GM21423 (cell line): ENCODE measurements around the gene SETBP1.

Experiments
- ATAC-seq: cut with Tn5 transposase; IDR thresholded peaks from one replicate; pipeline ENCODE4 v1.9.1; 2021; ENCODE audit warnings: mild to moderate bottlenecking, moderate library complexity; ENCODE audit not compliant: unreplicated experiment

SETBP1 gene

DNA sequence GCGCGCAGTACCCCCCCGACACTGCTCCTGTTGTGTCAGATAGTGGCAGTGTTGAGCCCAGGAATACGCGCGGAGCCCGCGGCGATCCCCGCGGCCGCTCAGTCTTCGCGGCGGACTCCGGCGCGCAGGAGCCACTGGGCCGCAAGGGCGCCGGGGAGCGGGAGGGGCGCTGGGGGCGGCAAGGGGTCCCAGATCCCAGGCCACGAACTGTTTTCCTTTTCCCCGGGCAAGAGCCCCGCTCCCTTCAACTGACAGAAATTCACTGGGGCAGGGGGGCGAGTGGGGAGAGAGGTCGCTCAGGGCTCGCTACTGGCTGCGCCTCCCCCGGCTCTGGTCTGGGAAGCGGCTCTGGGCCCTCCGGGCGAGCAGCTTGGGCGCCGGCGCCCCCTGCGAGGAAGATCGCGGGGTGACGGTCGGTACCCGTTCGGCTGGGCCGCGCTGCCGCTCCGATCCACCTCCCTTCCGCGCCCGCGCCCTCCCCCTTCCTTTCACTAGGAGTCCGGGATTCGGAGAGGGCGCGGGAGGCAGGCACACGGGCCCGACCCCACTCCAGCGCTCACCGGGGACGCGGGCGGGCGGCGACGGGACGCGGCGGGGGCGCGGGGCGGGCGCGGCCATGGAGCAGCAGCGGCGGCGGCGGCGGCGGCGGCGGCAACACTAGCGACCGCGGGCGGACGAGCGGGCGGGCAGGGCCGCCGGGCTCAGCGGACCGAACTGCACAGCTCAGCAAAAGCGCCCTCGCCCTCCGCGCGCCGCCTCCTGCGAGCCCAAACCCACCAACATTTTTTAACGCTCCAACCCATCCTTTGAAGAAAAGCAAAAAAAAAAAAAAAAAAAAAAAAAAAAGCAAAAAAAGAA lies 1.4 kb upstream of the SETBP1 start:
- peak; percentile 90 for ATAC-seq

DNA sequence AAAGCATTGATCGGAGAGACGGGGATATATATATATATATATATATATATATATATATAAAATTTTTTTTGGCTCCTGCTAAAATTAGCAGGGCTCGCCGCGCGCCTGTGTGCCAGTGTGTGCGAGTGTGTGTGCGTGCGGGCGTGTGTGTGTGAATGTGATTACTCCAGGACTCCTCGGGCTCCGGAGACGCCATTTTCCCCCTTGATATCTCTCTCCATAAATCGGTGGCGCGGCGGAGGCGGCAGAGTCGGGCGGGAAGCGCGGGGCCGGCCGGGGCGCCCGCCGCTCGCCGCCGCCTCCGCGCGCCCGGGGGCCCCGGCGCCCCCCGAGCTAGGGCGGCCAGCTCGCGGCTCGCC lies 795 bp upstream of the SETBP1 start:
- no peak for ATAC-seq

DNA sequence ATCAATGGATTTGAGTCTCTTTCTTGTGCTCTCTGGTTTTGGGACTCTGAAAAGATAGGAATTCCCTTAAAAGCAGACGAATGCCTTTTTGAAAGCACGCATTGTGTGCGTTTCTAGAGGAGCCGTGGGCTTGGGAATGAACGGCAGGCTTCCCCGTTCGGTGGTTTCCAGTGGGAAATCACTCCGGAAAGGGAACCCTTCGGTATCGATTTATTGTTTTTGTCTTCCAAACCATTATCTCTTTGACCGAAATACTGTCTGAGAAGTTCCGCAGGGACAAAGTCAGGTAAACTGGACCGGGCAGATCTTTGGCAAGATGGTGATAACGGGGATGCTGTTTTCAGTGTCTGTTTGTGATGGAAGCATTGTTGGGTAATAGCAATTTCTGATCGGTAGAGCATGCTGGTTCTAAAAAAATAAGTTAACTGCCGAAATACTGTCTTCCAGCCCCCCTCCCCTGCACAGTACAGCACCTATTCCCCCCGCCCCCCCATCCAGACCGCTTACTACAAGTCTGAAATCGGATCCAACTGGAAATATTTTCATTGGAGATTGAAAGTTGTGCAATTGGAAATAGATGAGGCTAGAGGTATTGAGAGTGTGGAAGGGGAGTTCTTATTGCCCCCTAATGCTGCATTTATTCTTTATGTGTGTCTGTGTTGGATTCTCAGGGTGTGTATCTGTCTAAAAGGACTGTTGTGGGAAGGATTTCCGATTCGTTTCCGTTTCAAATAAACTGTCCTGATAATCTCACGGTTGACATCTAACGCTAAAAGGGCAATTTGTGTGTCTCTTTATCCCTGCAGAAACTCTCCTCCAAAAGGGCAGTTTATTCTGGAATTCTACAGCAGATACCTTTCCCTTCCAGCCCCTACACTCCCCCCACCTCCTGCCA lies 635 bp downstream of the SETBP1 start:
- ATAC-seq, result no peak

DNA sequence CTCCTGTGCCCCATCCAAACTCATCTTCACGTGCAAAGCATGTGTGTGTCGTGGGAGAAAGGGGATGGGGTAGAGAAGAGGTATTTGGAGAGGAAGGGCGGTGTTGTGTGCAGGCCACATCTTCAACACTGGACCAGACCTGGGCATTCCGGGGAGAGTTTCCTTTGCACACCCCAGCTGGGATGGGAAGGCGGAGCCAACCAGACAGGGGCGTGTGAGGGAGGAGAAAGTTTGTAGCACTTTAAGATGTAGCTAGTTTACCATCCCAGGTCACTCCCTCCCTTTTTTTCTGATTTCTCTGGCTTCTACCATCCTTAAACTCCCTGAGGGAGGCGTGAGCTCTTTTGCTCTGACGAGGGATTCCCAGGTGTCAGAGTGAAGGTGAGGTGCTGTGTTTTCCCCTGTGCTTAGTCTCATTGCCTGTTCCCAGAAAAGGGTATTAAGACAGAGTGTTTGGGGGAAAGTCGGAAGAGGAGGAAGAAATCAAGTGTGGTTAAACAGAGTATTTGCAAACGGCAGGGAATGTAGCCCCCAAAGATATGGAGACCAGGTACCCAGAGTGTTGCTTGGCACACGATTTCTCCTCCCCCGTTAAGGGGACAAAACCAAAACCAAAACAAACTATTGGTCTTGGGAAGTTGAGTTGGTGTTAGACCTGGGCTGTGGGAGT lies 1.6 kb downstream of the SETBP1 start:
- ATAC-seq, result no peak

DNA sequence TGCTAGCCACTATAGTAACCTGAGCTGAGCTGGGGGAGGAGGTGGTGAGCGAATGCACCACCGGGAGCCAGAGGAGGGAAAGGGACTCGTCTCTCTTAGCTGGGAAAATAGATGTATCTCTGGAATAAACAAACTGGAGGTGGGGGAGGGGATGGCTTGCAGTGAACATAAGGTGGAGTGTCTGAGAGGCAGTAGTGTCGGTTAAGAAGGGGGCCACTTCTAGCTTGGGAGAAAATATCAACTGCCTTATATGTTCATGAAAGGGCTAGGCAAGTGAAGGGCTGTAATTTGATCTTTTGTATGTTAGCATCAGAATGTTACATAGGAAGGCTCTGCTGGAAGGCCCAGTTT lies 2.2 kb downstream of the SETBP1 start:
- ATAC-seq, result no peak

DNA sequence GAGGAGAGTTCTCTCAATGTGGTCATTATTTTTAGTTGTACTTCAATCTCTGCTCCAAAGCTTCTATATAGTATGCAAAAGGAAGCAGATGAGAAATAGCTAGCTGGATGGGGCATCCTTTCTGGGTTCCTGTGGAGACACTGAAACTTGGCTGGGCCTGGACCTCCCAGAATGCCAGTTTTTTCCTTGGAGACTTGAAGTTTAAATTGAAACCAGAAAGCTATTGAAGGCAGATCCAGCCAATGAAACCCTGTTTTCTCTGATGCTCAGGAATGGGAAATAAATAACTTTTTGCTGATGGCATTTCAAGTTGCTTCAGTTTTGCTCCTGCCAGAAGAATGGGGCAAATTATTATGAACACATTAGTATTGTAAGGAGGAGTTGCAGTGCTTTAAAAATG lies 2.9 kb downstream of the SETBP1 start:
- ATAC-seq, result no peak

DNA sequence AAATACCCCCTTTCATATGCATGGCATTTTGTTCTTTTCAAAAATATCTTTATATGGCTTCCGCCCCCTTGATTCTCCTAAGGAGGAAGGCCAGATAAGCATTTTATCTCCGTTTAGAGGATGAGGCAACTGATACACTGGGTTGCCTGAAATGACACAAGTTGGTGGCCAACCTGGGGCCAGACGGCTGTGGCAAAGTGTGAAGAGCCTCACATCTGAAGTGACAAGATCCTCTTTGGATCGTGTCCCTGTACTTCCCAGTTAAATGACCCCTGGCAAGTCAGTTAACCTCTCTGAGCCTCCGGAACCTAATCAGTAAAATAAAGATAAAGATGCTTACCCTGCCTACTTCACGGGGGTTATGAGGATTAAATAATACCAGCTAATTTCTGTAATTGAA lies 4.6 kb downstream of the SETBP1 start:
- no peak for ATAC-seq

DNA sequence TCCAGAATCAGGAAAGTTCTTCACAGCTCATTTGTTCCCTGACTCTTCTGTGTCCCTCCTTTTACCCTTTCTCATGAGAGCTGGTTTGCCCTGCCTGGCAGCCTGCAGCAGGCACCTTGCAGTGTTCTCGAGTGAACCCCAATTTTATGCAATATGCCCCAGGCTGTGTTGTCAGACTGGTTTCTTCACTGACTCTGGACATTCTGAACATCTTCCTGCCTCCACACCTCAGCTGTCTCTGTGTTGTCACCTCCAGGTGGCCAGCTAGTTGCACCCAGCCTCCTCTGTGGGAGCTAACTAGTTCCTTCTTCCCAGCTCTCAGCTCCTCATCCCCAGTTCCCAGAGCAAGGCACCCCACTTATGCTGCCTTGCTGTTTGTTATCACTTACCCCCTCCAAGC lies 5.5 kb downstream of the SETBP1 start:
- ATAC-seq, result no peak

DNA sequence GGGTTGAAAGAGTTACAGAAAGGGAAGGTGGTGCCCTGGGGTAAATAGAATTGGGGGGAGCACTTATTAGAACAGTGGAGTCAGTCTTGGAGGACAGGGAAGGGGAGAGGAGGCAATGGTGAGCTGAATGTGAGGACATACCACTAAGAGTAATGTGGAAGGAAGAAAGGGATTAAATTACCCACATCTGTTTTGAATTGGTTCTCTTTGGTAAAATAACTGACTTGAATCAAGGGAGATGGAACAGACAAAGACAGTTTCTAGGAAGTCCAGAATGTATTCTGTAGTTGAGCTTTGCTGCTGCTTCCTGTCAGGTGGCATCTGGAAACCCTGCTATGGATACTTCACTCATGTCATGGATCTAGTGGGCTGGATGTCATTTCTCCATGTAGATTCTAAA lies 6.7 kb downstream of the SETBP1 start:
- ATAC-seq, result no peak

DNA sequence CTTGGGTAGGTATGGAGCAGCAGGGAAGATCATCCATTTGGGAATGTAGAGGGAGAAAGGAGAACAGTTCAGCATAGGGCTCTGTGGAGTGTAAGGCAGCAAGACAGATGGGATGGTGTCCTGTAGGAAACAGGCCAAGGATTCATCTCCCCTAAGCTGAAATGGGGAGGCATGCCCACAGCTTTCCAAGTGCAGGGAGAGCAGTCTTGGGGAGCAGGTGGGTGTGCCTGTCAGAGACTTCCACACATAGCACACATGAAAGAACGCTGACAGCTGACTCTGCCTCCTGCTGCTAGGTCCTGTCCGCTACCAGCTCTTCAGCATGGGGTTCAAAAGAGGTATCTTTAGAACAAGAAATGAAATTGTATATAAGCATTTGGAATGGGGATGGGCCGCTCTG lies 9.0 kb downstream of the SETBP1 start:
- ATAC-seq, result no peak

DNA sequence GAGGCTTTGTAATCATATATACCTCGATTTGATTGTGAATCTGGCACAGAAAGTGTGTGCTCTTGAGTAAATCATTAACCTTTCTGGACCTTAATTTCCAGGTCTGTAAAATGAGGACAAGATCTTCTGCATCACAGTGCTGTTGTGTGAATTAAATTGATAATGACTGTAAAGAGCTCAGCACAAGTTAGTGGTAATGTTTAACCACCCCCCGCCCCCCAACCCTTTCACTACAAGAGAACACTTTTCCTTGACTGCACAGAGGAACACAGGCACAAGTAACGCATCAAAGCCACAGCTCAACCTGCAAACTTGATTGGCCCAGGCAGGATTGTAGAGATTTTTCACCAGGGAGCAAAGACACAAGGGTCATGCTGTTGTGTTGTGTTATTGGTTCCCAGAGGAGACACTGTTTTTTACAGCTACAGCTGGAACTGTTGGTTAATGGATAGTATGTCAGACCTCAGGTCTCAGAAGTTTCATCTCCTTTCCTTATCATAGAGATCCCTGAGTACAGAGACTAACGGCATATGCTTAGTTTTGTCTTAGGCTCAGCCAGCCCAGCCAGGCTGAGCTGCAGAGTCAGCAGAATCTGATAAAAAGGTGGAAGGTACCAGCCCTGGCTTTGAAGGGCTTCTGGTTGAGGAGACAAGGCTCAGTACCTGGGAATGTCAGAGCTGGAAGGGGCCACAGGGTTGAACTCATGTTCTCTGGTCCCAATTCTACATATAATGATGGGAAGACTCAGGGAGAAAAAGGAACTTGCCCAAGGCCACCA lies 10.6 kb downstream of the SETBP1 start:
- ATAC-seq, result no peak

DNA sequence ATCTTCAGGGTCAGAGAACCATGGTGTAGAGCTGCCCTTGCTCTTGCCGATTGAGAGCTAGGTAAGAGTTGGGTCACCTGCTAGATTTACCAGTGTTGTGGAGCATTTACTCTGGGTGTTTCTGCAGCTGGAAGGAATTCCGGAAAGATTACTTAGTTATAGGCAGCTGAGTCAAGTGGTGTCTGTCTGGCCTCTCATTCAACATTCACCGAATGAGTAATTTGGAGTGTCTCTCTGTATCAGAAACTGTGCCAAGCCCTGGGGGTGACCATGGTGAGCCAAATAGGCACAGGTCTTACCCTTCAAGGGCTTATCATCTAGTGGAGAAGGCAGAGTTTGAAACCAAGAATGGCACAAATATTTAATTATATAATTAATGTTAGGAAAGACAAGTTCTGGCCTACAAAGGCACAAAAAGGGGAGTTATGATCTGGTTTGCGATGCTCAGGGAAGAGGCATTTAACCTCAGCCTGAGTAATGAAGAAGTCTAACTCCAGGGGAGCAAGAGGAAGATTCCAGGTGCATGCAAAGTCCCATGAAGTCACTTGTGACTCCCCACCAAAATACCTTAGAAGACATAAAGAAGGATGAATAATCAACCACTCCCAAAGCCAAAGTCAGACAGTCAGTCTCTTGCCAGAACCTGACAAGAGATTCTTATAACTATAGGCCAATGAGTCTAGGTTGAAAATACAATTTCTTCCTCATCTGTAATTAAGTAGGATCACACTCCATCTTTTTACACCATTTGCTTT lies 12.5 kb downstream of the SETBP1 start:
- no peak for ATAC-seq

DNA sequence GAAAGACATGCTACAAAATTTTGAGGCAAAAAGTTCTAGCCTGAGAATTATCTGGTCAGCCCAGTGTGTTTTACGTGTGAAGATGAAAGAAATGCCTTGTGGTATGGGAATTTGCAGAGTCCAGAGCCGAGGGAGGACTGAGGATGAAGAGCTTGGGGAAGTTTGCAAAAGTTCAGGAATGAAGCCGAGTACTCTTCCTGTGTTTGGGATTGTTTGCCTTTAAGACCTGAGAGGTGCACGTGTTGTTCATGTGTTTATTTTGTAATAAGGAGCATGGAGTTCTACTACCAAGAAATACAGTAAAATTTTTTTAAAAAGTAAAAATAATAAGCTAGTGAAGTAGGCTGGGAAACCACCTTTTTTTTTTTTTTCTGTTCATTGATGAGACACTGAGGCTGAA lies 14.8 kb downstream of the SETBP1 start:
- ATAC-seq, result no peak

DNA sequence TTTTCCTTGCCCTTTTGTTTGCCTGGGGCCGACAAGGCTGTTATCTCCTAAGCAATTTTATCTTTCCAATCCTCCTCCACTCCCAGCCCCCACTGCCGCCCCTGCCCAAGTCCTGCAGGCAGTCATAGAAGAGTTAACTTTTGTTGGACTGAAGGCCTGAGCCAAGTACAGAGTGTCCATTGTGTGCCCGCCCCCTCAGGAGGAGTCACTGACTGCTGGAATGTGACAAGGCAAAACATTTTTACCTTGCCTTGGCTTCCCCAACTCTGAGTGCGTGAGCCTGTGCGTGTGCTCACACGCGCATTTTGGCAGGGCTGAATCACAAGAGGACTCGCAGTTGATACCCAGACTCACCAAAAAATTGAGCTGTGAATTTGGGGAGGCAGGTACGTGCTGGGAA lies 16.2 kb downstream of the SETBP1 start:
- no peak for ATAC-seq

DNA sequence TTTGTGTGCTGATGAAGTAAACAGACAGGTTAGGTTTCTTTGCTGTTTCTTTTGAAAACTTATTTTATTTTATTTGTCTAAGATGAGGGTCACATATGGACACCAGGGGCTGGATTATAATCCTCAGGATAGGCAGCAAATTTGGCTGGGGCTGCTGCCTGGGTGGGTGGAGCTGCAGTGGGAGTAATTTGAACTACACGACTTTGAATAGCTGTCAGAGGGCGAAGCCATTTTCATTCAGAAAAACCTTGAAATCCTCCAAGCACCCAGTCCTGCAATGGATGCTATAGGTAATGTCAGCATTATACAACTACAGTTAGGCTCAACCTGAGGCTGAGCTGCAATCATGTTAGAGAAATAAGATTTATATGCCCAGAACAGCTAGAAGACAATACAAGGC lies 16.6 kb downstream of the SETBP1 start:
- no peak for ATAC-seq

DNA sequence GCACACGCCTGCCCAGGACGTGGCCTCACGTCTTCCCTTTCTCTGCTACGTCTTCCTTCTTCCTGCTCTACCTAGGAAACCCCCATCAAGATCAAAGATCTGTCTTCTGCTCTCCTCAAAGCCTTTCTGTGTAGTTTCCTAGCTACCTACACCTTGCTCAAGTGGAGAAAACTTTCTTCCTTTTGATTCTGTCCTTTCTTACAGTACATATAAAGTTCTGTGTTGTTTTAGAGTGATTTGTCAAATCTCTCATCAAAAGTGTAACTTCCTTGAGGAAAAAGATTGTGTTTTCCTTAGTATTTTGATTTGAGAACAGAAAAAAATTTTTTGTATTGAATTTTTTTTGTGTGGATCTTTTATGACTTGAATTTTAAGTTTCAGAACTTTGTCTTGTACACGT lies 17.8 kb downstream of the SETBP1 start:
- ATAC-seq, result no peak

DNA sequence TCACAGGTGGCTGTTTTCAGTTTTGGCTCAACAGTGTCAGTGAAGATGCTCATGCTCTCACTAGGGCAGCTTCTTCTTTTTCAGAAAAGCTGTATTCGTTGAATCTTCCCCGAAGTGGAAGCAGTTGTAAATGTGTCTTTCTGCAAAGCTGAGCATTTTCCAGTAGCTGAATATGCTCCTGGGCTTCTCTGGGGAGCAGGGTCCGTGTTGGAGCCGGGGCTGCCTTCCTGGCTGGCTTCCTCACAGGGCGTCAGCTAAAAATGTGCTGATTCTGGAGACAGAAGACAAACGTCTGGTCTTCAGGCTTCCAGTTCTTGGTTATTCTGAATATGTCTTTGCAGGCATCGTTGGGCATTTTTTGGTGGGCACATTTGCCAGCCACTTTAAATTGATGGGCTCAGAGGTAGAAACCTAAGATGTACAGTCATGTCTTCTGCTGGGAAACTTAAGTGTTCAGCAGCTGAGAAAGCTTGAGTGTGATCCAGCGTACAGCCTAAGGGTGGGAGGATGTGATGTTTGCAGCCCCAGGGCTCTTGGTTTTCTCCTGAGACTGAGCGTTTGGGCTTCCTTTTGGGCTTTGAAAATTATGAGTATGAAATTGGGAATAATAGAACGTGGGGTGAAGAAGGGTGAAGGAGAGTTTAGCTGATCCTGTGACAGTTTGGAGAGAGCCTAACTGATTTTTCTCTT lies 19.0 kb downstream of the SETBP1 start:
- ATAC-seq, result no peak

DNA sequence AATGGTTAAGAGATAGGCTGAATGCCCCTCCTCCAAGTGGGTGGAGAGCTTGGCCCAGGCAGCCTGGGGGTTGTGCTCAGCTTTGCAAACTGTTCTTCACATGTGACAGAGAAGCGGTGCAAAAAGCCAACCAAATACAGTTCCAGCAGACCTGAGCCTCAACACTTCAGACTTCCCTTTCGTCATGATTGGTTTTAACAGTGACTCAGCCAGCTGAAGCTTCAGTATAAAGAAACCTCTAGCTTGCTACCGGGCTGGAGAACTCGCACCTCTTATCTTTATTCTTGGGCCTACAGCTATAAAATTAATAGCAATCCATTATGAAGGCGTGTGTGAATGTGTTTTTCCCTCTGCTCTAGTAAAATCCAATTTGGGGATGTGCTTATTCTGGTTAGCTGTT lies 20.0 kb downstream of the SETBP1 start:
- ATAC-seq, result no peak

DNA sequence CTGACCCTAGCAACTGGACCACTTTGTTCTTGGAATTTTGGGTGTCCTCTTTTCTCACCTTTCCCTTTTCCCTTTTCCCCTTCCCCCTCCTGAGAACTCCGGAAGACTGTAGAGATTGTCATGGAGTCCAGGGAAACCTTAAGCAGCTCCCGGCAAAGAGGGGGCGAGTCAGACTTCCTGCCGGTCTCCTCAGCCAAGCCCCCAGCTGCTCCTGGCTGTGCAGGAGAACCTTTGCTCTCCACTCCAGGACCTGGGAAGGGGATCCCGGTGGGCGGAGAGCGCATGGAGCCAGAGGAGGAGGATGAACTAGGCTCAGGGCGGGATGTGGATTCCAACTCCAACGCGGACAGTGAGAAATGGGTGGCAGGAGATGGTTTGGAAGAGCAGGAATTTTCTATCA lies 20.5 kb downstream of the SETBP1 start:
- ATAC-seq, result no peak

DNA sequence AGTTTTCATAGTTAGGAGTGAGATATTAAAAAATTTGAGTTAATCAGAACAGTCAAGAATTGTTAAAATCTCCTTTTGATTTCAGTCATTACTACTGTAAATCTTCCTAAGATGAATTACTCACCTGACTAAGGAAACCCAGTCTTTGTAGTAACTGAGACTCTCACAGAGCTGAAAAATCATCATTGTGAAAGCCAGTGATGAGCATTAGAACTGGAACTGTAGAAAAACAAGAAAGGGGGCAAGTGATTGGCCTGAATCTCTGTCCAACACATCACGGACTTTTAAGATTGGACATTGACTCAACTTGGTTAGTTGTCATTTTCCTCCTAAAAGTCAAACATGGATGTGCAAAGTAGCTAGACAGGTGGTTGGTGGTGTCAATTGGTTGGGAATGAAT lies 21.9 kb downstream of the SETBP1 start:
- ATAC-seq, result no peak
